ENCODE data around the gene ZYG11A.
"Not testable (repeated sequence)": the region's sequence is repeated elsewhere in the genome, so short reads cannot be mapped to it uniquely, and the experiment has no call there.

ZYG11A gene

GRCh38 chr1:52842643-52843310 lies at the start of gene ZYG11A:
Gene ZYG11A, plus strand, starts transcription at chr1:52842760. Its CDS starts 124 bp downstream, at chr1:52842884.
- DNase-seq (ENCODE audit: low read depth in 2 of 2): peak; percentile 44 to 60

- not testable (repeated sequence) for DNase-seq (ENCODE audit: low read depth in 2 of 2)
Observed at GRCh38 chr1:52793717-52794116, 48.8 kb upstream of the ZYG11A start.

- DNase-seq (ENCODE audit: low read depth in 2 of 2): no peak
Observed at GRCh38 chr1:52795464-52795863, 47.1 kb upstream of the ZYG11A start.

- no peak for DNase-seq (ENCODE audit: low read depth in 2 of 2)
Observed at GRCh38 chr1:52798331-52798730, 44.2 kb upstream of the ZYG11A start.

- DNase-seq (ENCODE audit: low read depth in 2 of 2): no peak
Observed at GRCh38 chr1:52801011-52801410, 41.5 kb upstream of the ZYG11A start.

GRCh38 chr1:52804083-52804482 lies 38.5 kb upstream of the ZYG11A start:
- not testable (repeated sequence) for DNase-seq (ENCODE audit: low read depth in 2 of 2)

- no peak for DNase-seq (ENCODE audit: low read depth in 2 of 2)
Observed at GRCh38 chr1:52814465-52814864, 28.1 kb upstream of the ZYG11A start.

GRCh38 chr1:52820830-52821229 lies 21.7 kb upstream of the ZYG11A start:
- DNase-seq (ENCODE audit: low read depth in 2 of 2): not testable (repeated sequence)

GRCh38 chr1:52825868-52826267 lies 16.7 kb upstream of the ZYG11A start:
- no peak for DNase-seq (ENCODE audit: low read depth in 2 of 2)

GRCh38 chr1:52834798-52835197 lies 7.8 kb upstream of the ZYG11A start:
- DNase-seq (ENCODE audit: low read depth in 2 of 2): no peak

- no peak for DNase-seq (ENCODE audit: low read depth in 2 of 2)
Observed at GRCh38 chr1:52836035-52836434, 6.5 kb upstream of the ZYG11A start.

- not testable (repeated sequence) for DNase-seq (ENCODE audit: low read depth in 2 of 2)
Observed at GRCh38 chr1:52839175-52839574, 3.4 kb upstream of the ZYG11A start.

- DNase-seq (ENCODE audit: low read depth in 2 of 2): not testable (repeated sequence)
Observed at GRCh38 chr1:52845119-52845518, 2.6 kb downstream of the ZYG11A start.

- DNase-seq (ENCODE audit: low read depth in 2 of 2): no peak
Observed at GRCh38 chr1:52848423-52848822, 5.9 kb downstream of the ZYG11A start.

GRCh38 chr1:52850951-52851350 lies 8.4 kb downstream of the ZYG11A start:
- no peak for DNase-seq (ENCODE audit: low read depth in 2 of 2)

GRCh38 chr1:52852854-52853253 lies 10.3 kb downstream of the ZYG11A start:
- no peak for DNase-seq (ENCODE audit: low read depth in 2 of 2)

GRCh38 chr1:52855584-52855983 lies 13.0 kb downstream of the ZYG11A start:
- no peak for DNase-seq (ENCODE audit: low read depth in 2 of 2)

- DNase-seq (ENCODE audit: low read depth in 2 of 2): no peak
Observed at GRCh38 chr1:52856026-52856425, 13.5 kb downstream of the ZYG11A start.

GRCh38 chr1:52857443-52857842 lies 14.9 kb downstream of the ZYG11A start:
- DNase-seq (ENCODE audit: low read depth in 2 of 2): no peak

GRCh38 chr1:52862666-52863458 lies 20.3 kb downstream of the ZYG11A start:
- no peak for DNase-seq (ENCODE audit: low read depth in 2 of 2)

GRCh38 chr1:52867087-52867863 lies 24.7 kb downstream of the ZYG11A start:
- DNase-seq (ENCODE audit: low read depth in 2 of 2): no peak

GRCh38 chr1:52869727-52870126 lies 27.2 kb downstream of the ZYG11A start:
- not testable (repeated sequence) for DNase-seq (ENCODE audit: low read depth in 2 of 2)

All from stimulated activated CD4-positive, alpha-beta T cell treated with anti-CD3 and anti-CD28 coated beads, Interleukin-1b, Interleukin-23, amount 100 ng/mL, for 4 hours (primary cell).